Ishikawa (cell line): ENCODE data around the gene DNAL4.
A peak's percentile ranks its signal among the peaks of the same experiment; 100 is the strongest.

Source experiments
- CEBPB ChIP-seq: IDR thresholded peaks from 2 replicates; pipeline ENCODE4 v1.6.1; 2012
- CREB1 ChIP-seq: IDR thresholded peaks from 2 replicates; pipeline ENCODE4 v1.6.1; 2012; ENCODE audit warnings: low read depth
- EGR1 ChIP-seq: IDR thresholded peaks from 2 replicates; pipeline ENCODE4 v1.6.1; 2012
- EP300 ChIP-seq: IDR thresholded peaks from 2 replicates; pipeline ENCODE4 v1.6.1; 2012; ENCODE audit warnings: borderline replicate concordance
- FOXM1 ChIP-seq: IDR thresholded peaks from 2 replicates; pipeline ENCODE4 v1.6.1; 2012; ENCODE audit warnings: low read depth, borderline replicate concordance
- MAX ChIP-seq: IDR thresholded peaks from 2 replicates; pipeline ENCODE4 v1.6.1; 2012
- NFIC ChIP-seq: IDR thresholded peaks from 2 replicates; pipeline ENCODE4 v1.6.1; 2012
- RAD21 ChIP-seq: IDR thresholded peaks from 2 replicates; pipeline ENCODE4 v1.6.1; 2012; ENCODE audit warnings: low read depth
- REST ChIP-seq: IDR thresholded peaks from 2 replicates; pipeline ENCODE4 v1.6.1; 2012; ENCODE audit warnings: low read depth, mild to moderate bottlenecking
- TAF1 ChIP-seq: IDR thresholded peaks from 2 replicates; pipeline ENCODE4 v1.6.1; 2012; ENCODE audit warnings: low read depth, mild to moderate bottlenecking
- TCF12 ChIP-seq: IDR thresholded peaks from 2 replicates; pipeline ENCODE4 v1.6.1; 2012; ENCODE audit warnings: low read depth
- TEAD4 ChIP-seq: IDR thresholded peaks from 2 replicates; pipeline ENCODE4 v1.6.1; 2012
- USF1 ChIP-seq: IDR thresholded peaks from 2 replicates; pipeline ENCODE4 v1.6.1; 2012
- YY1 ChIP-seq: IDR thresholded peaks from 2 replicates; pipeline ENCODE4 v1.6.1; 2012; ENCODE audit warnings: low read depth
- ZBTB7A ChIP-seq: IDR thresholded peaks from 2 replicates; pipeline ENCODE4 v1.6.1; 2012; ENCODE audit warnings: low read depth

The DNAL4 gene

GRCh38 chr22:38733329-38733723 lies 60.6 kb downstream of the DNAL4 start:
- TF ChIP-seq USF1 = no peak
- peak; percentile 40; the same call in 1 of the 2 replicates for TF ChIP-seq RAD21

- TF ChIP-seq USF1 (no peak), MAX (no peak), YY1 (no peak)
These were observed 61.6 kb downstream of the DNAL4 start for GRCh38 chr22:38732251-38732815.

- no peak for TF ChIP-seq EGR1
- no peak for TF ChIP-seq REST
- no peak for TF ChIP-seq CEBPB
- no peak for TF ChIP-seq ZBTB7A
- no peak for TF ChIP-seq USF1
- no peak for TF ChIP-seq RAD21
- TF ChIP-seq TEAD4 = no peak
- no peak for TF ChIP-seq MAX
- TF ChIP-seq TCF12 = no peak
- no peak for TF ChIP-seq EP300
These were observed 62.2 kb downstream of the DNAL4 start for GRCh38 chr22:38731703-38732161.

- TF ChIP-seq CEBPB (no peak), USF1 (no peak), YY1 (no peak), FOXM1 (no peak), TEAD4 (no peak), EP300 (no peak), EGR1 (no peak), NFIC (no peak), TAF1 (no peak), MAX (no peak), RAD21 (no peak), TCF12 (no peak), REST (no peak), CREB1 (no peak), ZBTB7A (no peak)
These were observed 63.5 kb downstream of the DNAL4 start for GRCh38 chr22:38730411-38730871.

- TF ChIP-seq REST (no peak), CEBPB (no peak), TEAD4 (no peak), TCF12 (no peak), RAD21 (no peak), EGR1 (no peak), CREB1 (no peak), MAX (no peak), EP300 (no peak), FOXM1 (no peak), NFIC (no peak), TAF1 (no peak), YY1 (no peak), USF1 (no peak), ZBTB7A (no peak)
These were observed 64.0 kb downstream of the DNAL4 start for GRCh38 chr22:38729946-38730345.
